Panc1 (cell line): ENCODE results near the gene CMIP. TPM values are rescaled to one million over a fixed set of nuclear protein-coding genes. Genes with fewer than 3 reads are reported as not detected.

ENCODE experiments used
- ATAC-seq: fragments of 200-7000 bp; cut with Tn5 transposase; 2 replicates; pipeline ENCODE4 v1.9.1; 2020; ENCODE audit warnings: mild to moderate bottlenecking, moderate library complexity
- BruUV-seq: library from RNA; stranded (reverse); fragments of 400-500 nt; replicated peaks from 2 replicates; lab custom pipeline; 2021; lab: Mats Ljungman, UMichigan
- CTCF ChIA-PET: fragments of 300-600 bp; sonication (Branson Sonifier 250); formaldehyde crosslinking; loops from one replicate; lab custom pipeline; 2022; ENCODE audit warnings: antibody characterized with exemption; lab: Charles Lee
- POLR2A ChIA-PET: fragments of 300-600 bp; sonication (Branson Sonifier 250); formaldehyde crosslinking; loops from one replicate; lab custom pipeline; 2022; ENCODE audit warnings: antibody characterized with exemption; lab: Charles Lee
- DNase-seq: peaks from one replicate; pipeline ENCODE4 v3.0.0-alpha.2; 2010; ENCODE audit warnings: low read depth, low spot score
- H3K27ac ChIP-seq: 2 replicates; pipeline ENCODE4 v1.5.1; 2011; ENCODE audit warnings: mild to moderate bottlenecking, low read length, inconsistent platforms
- H3K27me3 ChIP-seq: fragments of 200-500 bp; sonication (Bioruptor generic); 2 replicates; pipeline ENCODE4 v1.6.0; 2014; ENCODE audit warnings: low read length, inconsistent platforms; ENCODE audit not compliant: control insufficient read depth, insufficient read depth
- H3K36me3 ChIP-seq: fragments of 200-500 bp; sonication (Bioruptor generic); 2 replicates; pipeline ENCODE4 v1.5.1; 2014; ENCODE audit warnings: inconsistent platforms, mild to moderate bottlenecking, low read length, moderate library complexity; ENCODE audit not compliant: control insufficient read depth, insufficient read depth
- H3K4me1 ChIP-seq: 2 replicates; pipeline ENCODE4 v1.5.1; 2011; ENCODE audit warnings: inconsistent platforms, mild to moderate bottlenecking, low read length, moderate library complexity; ENCODE audit not compliant: control insufficient read depth, insufficient read depth
- H3K4me3 ChIP-seq, 2 experiments: 2 replicates each; pipeline ENCODE4 v1.5.1; 2011 to 2012; ENCODE audit warnings: low read depth in 2 of 2, low read length in 2 of 2, mild to moderate bottlenecking in 2 of 2, inconsistent platforms in 1 of 2, moderate library complexity in 1 of 2
- H3K9me3 ChIP-seq: fragments of 200-500 bp; sonication (Bioruptor generic); 2 replicates; pipeline ENCODE4 v1.5.1; 2014; ENCODE audit warnings: low read depth, mild to moderate bottlenecking, inconsistent platforms, low read length, moderate library complexity; ENCODE audit not compliant: control insufficient read depth, insufficient read depth
- POLR2AphosphoS5 ChIP-seq: IDR thresholded peaks from 2 replicates; pipeline ENCODE4 v1.6.1; 2012; ENCODE audit warnings: mild to moderate bottlenecking, low read depth, low read length, moderate library complexity
- SIN3A ChIP-seq: IDR thresholded peaks from 2 replicates; pipeline ENCODE4 v1.6.1; 2012; ENCODE audit warnings: low read depth, mild to moderate bottlenecking, low read length, moderate library complexity, borderline replicate concordance; ENCODE audit not compliant: insufficient read depth
- TCF7L2 ChIP-seq: IDR thresholded peaks from 2 replicates; pipeline ENCODE4 v1.6.1; 2011; ENCODE audit warnings: mild to moderate bottlenecking, low read depth, low read length, inconsistent platforms
- in situ Hi-C: cut with HindIII; loops from 2 replicates; pipeline ENCODE4 v1.10.0; 2016; ENCODE audit warnings: low sequenced_read_pairs, low pct_unique_long_range_greater_than_20kb
- intact Hi-C: fragments of 100-400 bp; cut with micrococcal nuclease; formaldehyde crosslinking; loops from one replicate; pipeline ENCODE4 v1.10.0; 2022; ENCODE audit not compliant: unreplicated experiment
- total RNA-seq: library from RNA; stranded (reverse); gene quantifications from one replicate; pipeline ENCODE4 v1.2.1, GENCODE V29; 2021; ENCODE audit not compliant: unreplicated experiment
- TF ChIP-seq, protein P1 (sequence below): fragments of 450-650 bp; IDR thresholded peaks from 2 replicates; pipeline ENCODE4 v1.5.1; 2017; ENCODE audit warnings: mild to moderate bottlenecking
- TF ChIP-seq, protein P2 (sequence below), 2 experiments: IDR thresholded peaks; 2 replicates each; pipeline ENCODE4 v1.6.1; 2011 to 2012; ENCODE audit warnings: low read depth in 2 of 2, control low read depth in 1 of 2, low read length in 1 of 2, mild to moderate bottlenecking in 1 of 2, moderate library complexity in 1 of 2; ENCODE audit not compliant: insufficient read depth in 1 of 2

CMIP gene
- total RNA-seq, 1 experiment from 2014 or later, result 49.7 TPM

DNA sequence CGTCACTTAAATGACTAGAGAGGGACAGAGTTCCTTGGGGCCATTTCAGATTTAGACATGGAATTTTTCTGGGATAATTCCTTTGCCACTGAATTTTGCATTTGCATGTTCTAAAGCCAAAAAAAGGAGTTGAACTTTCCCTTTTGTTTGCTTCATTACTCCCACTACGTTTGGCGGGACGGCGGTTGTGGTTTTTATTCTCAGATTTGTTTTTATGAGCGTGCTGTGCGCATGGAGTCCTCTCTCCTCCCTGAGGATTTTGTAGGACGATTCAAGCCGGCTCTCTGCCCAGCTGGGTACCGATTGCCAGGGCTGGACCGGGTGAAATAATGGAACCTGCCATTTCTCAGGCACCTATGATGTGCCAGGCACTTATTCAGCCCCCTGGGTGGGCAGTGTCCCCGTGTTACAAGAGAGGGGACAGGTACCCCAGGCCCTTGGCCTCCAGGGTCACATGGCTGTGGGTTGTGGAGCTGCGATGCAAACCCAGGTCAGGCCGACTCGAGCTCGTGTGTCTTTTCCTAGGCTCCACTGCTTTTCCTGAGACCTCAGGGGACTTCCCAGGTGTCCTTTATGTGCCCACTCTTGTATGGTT lies 18.8 kb downstream of the CMIP start:
- intact Hi-C loops, result no loop called here
- no peak for ATAC-seq
- CTCF ChIA-PET, result interaction anchor here (0.6 kb wide), 1 partner anchor 11 kb away, joined by 5 read pairs; no protein-coding TSS in a partner anchor

DNA sequence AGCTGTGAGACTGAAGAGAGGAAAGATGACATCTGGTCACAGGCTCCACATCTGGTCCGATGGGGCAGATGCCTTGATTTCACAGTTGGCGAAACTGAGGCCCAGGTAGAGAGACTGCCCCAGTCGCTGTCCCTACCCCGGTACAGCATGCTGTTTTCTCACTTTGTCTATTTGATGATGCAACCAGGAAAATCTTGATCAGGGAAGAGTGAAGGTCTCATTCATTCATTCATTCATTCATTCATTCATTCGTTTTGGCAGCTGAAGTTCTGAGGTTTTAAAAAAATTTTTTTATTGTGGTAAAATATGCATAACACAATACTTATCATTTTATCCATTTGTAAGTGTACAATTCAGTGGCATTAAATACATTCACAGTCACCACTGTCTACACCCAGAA lies 19.7 kb downstream of the CMIP start:
- ATAC-seq (no peak), DNase-seq (no peak)
- TF ChIP-seq SIN3A (no peak), POLR2AphosphoS5 (no peak), TCF7L2 (no peak)
- TF ChIP-seq, protein P1, sequence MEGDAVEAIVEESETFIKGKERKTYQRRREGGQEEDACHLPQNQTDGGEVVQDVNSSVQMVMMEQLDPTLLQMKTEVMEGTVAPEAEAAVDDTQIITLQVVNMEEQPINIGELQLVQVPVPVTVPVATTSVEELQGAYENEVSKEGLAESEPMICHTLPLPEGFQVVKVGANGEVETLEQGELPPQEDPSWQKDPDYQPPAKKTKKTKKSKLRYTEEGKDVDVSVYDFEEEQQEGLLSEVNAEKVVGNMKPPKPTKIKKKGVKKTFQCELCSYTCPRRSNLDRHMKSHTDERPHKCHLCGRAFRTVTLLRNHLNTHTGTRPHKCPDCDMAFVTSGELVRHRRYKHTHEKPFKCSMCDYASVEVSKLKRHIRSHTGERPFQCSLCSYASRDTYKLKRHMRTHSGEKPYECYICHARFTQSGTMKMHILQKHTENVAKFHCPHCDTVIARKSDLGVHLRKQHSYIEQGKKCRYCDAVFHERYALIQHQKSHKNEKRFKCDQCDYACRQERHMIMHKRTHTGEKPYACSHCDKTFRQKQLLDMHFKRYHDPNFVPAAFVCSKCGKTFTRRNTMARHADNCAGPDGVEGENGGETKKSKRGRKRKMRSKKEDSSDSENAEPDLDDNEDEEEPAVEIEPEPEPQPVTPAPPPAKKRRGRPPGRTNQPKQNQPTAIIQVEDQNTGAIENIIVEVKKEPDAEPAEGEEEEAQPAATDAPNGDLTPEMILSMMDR, result no peak
- TF ChIP-seq, protein P2, sequence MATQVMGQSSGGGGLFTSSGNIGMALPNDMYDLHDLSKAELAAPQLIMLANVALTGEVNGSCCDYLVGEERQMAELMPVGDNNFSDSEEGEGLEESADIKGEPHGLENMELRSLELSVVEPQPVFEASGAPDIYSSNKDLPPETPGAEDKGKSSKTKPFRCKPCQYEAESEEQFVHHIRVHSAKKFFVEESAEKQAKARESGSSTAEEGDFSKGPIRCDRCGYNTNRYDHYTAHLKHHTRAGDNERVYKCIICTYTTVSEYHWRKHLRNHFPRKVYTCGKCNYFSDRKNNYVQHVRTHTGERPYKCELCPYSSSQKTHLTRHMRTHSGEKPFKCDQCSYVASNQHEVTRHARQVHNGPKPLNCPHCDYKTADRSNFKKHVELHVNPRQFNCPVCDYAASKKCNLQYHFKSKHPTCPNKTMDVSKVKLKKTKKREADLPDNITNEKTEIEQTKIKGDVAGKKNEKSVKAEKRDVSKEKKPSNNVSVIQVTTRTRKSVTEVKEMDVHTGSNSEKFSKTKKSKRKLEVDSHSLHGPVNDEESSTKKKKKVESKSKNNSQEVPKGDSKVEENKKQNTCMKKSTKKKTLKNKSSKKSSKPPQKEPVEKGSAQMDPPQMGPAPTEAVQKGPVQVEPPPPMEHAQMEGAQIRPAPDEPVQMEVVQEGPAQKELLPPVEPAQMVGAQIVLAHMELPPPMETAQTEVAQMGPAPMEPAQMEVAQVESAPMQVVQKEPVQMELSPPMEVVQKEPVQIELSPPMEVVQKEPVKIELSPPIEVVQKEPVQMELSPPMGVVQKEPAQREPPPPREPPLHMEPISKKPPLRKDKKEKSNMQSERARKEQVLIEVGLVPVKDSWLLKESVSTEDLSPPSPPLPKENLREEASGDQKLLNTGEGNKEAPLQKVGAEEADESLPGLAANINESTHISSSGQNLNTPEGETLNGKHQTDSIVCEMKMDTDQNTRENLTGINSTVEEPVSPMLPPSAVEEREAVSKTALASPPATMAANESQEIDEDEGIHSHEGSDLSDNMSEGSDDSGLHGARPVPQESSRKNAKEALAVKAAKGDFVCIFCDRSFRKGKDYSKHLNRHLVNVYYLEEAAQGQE (IDR thresholded peaks at IDR 0.05; ENCODE audit: insufficient read depth in 1 of 2, low read depth in 2 of 2, low read length in 1 of 2), result no peak
- Histone ChIP-seq H3K4me1 (peaks cover 6% of the 10 kb centered on the region), H3K27me3 (no peaks in the 10 kb centered on the region), H3K36me3 (no peaks in the 10 kb centered on the region), H3K27ac (no peak overlapping the region), H3K4me3 (no peak overlapping the region), H3K9me3 (no peaks in the 10 kb centered on the region)
- intact Hi-C loops (no loop called here), in situ Hi-C loops (no loop called here)
- no TSS peak for BruUV-seq
- CTCF ChIA-PET, result no interaction called here
- POLR2A ChIA-PET, result no interaction called here

More for the DNA sequence above, 18.8 kb downstream of the CMIP start:
- Histone ChIP-seq H3K27me3 (no peaks in the 10 kb centered on the region), H3K4me3 (no peak overlapping the region), H3K36me3 (no peaks in the 10 kb centered on the region), H3K27ac (no peak overlapping the region), H3K4me1 (peaks cover 6% of the 10 kb centered on the region; the same call in 1 of the 2 replicates), H3K9me3 (no peaks in the 10 kb centered on the region)
- POLR2A ChIA-PET, result no interaction called here
- in situ Hi-C loops, result no loop called here
- TF ChIP-seq, protein P1, result no peak
- TF ChIP-seq, protein P2 (IDR thresholded peaks at IDR 0.05; ENCODE audit: insufficient read depth in 1 of 2, low read depth in 2 of 2, low read length in 1 of 2), result no peak
- TF ChIP-seq POLR2AphosphoS5, result no peak
- TF ChIP-seq TCF7L2, result no peak
- no peak for TF ChIP-seq SIN3A
- DNase-seq, result no peak
- BruUV-seq, result no TSS peak
